ENCODE results near the gene MBTPS1.

DNA sequence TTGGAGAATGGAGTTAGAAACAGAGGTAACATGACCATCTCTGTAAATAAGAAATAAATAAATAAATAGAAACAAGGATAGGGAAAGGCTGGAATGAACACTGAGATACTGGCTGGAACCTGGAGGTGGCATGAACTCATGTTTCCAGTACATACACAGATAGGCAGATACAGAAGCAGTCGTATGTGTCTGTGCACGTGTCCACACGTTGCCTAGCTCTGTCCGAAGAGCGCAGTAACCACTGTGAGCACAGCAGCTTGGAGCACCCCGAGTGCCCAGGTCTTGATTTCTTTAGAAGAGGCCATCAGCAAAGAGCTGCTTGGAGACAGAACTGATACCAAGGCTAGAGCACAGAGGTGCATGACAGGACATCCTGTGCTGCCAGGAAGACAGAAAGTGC, 37.1 kb downstream of the MBTPS1 start:
- no peak for TF ChIP-seq POLR2AphosphoS5 (IDR thresholded peaks at IDR 0.05)
- TF ChIP-seq POLR2A (IDR thresholded peaks at IDR 0.05): no peak
- TF ChIP-seq, protein P1, sequence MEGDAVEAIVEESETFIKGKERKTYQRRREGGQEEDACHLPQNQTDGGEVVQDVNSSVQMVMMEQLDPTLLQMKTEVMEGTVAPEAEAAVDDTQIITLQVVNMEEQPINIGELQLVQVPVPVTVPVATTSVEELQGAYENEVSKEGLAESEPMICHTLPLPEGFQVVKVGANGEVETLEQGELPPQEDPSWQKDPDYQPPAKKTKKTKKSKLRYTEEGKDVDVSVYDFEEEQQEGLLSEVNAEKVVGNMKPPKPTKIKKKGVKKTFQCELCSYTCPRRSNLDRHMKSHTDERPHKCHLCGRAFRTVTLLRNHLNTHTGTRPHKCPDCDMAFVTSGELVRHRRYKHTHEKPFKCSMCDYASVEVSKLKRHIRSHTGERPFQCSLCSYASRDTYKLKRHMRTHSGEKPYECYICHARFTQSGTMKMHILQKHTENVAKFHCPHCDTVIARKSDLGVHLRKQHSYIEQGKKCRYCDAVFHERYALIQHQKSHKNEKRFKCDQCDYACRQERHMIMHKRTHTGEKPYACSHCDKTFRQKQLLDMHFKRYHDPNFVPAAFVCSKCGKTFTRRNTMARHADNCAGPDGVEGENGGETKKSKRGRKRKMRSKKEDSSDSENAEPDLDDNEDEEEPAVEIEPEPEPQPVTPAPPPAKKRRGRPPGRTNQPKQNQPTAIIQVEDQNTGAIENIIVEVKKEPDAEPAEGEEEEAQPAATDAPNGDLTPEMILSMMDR (IDR thresholded peaks at IDR 0.05): no peak
- no peak for TF ChIP-seq EP300 (IDR thresholded peaks at IDR 0.05)

All from upper lobe of left lung (tissue), 4 donors.